HG02943 (cell line): Measurements from ENCODE around the gene PHACTR2.

Experiments
- ATAC-seq: cut with Tn5 transposase; IDR thresholded peaks from one replicate; pipeline ENCODE4 v1.9.1; 2021; ENCODE audit warnings: mild to moderate bottlenecking, low read depth, moderate library complexity; ENCODE audit not compliant: unreplicated experiment

PHACTR2 gene

DNA sequence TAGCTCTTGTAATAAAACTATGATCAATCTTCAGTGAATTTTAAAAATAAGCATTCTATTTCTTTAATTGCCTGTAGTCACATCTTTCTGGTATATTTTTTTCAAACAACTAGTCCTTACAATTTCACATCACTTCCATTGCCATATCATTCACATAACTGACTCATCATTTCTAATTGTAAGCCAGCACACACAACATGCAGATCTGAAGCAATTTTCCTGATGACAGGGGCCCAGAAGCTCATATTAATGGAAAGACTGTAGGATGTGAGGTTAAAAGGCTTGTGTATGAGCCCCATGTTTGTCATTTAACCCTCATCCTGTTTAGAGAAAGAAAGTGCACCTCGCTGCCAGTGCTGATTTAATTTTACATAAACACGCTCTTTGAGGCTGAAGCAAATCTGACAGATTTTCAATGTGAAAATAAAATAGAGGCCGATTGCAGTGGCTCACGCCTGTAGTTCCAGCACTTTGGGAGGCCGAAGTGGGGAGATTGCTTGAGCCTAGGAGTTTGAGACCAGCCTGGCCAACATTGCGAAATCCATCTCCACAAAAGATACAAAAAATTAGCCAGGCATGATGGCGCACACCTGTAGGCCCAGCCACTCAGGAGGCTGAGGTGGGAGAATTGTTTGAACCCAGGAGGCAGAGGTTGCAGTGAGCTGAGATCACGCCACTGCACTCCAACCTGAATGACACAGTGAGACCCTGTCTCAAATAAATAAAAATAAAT, 125.2 kb downstream of the PHACTR2 start:
- ATAC-seq, result no peak

DNA sequence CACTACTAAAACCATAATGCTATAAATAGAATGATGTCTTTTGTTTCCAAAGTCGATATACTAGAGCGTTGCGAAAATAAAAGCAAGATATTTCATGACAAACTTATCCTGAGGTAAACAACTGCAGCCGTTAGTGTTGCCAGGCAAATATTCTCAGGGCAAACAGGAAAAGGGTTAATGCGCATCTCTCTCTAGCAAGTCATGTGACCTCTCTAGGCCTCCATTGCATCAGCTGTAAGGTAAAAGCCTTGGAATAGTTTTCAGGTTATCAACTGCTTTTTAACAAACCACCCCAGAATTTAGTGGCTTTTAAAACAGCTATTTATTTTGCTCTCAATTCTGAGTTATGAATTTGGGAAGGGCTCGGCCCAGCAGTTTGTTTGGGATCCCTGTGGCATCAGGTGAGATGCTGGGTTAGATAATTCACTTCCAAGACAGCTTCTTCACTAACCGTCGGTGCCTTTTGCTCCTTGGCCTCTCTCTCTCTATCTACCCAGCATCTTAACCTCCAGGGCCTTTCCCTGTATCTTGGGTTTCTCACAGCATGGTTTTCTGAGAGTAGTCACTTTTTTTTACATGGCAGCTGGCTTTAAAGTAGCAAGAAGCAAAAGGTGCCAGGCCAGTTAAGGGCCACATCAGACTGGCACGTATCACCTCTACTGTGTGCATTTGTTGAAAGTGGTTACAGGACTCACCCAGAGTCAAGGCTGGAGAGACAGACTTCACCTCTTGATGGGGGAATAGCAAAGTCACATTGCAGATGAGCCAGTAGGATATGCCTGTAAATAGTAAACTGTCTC, 126.2 kb downstream of the PHACTR2 start:
- no peak for ATAC-seq

DNA sequence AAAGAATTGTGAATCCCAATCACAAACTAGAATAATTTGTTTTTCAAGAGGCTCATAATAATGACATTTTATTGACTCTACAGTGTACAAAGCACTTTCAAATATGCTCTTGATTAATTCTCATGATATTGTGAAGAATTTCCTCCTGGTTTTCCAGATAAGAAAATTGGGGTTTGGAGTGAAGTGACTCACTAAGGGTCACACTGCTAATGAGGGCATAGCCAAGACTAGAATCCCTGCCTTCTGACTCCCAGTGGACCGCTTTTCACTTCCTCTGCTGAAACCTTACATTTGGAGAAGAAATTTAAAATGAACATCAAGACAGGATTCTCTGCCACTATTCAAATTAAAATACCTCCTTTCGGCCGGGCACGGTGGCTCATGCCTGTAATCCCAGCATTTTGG, 127.1 kb downstream of the PHACTR2 start:
- no peak for ATAC-seq

DNA sequence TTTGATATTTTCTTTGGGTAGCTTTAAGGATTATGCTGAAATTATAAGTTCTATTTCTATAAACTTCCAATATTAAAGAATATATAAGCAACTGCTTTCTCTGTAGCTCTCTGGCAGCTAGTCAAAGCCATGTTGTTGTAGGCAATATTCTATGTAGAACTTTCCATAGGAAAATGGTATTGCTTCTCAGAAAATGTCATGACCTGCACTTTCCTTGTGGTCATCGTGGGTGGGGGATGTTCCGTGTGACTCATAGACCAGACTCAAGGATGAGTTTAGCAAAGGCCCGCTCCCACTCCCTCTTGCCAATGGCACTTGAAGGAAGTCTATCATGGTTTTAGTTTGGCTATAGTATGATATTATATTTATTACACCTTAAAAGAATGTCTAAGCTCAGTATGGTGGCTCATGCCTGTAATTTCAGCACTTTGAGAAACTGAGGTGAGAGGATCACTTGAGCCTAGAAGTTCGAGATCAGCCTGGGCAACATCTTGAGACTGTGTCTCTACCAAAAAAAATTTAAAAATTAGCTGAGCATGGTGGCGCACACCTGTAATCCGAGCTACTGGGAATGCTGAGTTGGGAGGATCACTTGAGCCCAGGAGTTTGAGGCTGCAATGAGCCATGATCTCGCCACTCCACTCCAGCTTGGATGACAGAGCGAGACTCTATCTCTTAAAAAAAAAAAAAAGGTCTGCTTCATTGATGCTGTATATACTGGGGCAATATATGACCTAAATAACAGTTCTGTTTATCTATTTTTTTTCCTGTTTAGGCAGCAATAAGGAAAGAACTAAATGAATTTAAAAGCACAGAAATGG, 128.7 kb downstream of the PHACTR2 start:
- ATAC-seq, result no peak

DNA sequence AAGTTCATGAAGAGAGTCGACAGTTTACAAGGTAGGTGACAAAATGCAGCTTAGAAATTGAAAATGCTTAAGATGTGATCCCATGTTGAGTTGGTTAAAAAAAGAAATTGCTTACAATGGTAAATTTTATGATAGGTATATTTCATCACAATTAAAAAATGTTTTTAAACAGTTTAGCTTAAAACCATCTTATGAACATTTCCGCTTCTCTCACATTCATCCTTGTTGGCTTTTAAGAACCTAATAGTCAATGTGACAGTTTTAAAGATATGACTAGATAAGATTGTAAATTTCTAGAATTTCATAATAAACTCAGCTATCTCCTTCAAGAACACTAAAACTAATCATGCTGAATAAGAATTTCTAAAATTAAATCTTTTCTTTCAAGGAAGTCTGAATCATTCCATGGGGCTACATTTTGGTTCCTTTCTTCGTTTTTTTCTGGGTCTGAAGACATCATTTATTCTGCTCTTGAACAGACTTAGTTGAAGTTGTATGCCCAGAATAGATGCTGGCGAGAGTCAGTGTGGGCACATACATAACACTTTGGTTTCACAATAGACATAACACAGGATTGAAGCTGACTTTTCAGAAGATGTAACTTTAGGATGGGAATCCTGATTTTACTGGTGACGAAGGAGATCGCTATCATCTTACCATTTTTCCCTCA, 129.5 kb downstream of the PHACTR2 start:
- ATAC-seq, result no peak

DNA sequence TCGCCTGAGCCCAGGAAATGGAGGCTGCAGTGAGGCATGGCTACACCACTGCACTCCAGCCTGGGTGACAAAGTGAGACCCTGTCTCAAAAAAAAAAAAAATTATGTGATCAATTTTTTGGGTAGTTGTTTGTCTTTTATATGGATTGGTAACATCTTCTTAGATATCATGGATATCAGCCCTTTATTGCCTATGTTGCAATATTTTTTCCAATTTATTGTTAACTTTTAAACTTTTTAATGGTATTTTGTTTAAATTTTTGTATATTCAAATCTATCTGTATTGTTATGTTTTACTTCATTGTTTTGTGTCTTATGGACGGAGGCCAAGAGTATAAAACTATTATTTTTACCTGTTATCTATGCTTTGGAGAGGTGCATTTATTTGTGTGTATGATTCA, 133.0 kb downstream of the PHACTR2 start:
- ATAC-seq, result no peak

DNA sequence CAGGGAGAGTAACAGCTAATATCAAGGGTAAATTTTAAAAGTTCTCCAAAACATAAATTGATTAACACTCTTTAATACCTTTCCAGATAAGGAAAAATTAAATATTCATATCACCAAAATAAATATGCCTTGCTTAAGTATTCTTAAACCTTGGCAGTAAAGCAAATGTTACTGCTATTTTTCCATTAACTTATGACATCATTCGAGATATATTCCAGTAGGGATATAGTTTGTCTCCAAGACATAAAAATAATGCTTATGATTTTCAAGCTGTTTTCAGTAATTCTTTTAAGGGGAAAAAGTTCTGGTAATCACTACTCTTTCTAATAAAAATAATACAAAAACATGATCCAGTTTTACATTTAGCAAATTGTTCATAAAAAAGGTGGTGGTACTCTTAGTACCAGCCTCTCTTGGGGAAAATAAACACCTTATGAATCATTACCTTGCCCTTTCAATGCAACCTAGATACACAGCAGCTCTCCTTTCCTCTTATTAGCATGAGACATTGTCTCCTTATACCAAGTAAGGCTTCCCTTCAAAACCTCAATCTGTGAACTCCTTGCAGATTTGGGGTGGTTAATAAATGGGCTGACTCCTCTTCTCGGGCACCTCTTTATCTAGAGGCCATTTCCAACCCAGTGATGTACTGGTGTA, 133.9 kb downstream of the PHACTR2 start:
- ATAC-seq, result no peak

DNA sequence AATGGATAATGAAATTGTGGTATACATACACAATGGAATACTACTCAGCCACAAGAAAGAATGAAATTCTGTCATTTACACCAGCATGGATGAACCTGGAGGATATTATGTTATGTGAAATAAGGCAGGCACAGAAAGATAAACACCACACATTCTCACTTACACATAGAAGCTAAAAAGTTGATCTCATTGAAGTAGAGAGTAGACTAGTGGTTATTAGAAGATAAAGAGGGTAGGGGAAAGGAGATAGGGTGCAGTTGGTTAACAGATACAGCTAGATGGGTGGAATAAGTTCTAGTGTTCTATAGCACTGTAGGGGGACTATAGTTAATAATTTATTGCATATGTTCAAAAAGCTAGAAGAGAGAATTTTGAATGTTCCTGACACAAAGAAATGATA, 139.9 kb downstream of the PHACTR2 start:
- no peak for ATAC-seq

DNA sequence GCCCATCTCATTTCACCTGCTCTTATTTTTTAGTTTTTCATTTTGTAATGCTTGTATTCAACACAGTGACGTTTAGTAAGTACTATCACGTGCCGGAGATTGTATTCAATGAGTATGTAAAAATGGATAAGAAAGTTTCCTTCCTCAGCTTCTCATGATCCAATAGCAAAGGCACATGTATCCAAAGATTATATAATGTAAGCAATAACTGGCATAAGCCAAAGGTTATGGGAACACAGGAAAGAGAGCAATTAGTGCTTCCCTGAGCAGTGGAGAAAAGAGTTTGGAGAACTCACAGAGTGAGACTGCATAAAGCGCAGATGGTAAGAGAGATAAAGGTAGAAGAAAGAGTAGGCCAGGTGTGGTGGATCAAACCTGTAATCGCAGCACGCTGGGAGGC, 143.6 kb downstream of the PHACTR2 start:
- no peak for ATAC-seq

DNA sequence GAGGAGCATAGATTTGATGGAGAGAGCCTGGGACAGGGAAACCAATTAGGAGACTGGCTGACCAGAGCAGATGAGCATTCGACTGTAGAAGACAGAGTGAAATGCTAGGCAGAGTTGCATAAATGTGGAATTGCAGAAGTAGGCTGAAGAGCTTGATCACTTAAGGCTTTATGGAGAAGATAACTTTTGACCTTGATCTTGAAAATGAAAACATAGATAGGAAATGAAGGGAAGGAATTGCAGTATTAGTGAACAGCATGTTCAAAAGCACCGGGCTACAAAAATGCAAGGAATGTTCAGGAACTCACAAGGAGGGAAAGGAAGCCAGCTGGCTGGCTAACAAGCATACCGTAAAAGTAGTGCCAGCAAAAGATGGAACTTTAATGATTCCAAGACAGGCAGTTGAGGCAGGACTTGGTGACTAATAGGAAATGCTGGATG, 144.8 kb downstream of the PHACTR2 start:
- no peak for ATAC-seq

DNA sequence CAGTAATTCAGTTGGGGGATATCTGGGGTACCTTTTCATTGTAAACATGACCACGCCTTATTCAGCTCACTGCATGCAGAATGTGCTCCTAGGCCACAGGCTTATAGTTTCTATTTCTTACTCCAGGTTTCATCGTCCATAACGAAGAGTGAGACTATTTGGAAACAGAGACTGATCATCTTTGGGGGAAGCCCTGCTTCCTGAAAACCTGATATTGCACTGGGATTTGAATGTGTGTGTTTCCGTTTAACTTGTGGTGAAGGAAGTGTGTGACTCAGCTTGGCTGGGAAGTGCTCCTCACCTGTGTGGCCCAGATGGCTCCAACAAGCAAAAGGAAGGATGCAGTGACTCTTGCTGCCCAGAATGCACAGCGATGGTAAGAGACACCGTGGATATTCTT, 145.8 kb downstream of the PHACTR2 start:
- no peak for ATAC-seq

DNA sequence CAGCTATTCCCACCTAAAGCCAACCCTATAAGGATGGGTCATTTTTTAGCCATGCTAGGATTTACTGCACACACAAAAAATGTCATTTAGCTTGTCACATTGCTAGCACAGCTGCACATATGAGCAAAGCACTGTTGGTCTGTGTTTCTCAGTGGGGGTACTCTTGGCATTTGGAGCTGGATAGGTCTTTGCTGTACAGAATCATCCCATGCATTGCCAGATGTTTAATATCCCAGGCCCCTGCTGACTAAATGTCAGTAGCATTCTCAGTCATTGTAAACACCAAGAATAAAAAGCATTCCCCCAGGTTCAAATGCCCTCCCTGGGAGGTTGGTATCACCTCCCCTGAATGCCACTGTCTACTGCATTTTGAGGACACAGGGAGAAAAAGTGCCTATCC, 150.8 kb downstream of the PHACTR2 start:
- ATAC-seq, result no peak

DNA sequence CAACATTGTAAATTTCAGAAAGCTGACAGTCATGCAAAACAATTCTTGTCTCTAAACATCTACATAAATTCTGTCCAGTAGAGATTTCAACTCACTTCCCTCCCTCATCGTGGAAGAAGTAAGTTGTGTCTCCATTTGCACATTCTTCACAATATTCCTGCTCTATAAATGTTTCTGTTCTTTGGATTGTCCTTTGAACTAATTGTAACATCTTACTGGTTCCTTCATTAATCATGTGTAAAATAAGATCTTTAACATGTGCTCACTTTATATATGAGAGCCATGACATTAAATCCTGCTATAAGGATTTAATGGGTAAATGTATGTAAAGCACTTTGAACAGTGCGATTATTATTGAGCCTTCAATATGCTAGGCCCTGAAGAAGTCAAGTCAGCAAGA, 158.4 kb downstream of the PHACTR2 start:
- no peak for ATAC-seq

DNA sequence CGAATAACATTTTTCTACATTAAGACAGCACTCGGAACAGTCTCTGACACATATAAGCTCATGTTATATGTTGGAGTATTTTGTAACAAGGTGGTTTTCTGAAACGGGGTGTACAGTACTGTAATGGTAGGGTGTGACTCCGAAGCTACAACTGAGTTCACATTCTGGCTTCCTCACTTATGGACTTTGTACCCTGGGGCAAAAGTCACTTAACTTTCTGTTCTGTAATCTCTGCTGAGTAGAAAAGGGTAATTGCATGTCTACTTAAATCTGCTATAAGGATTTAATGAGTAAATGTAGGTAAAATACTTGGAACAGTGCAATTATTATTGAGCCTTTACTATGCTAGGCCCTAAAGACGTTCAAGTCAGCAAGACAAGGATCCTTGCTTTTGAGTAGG, 160.6 kb downstream of the PHACTR2 start:
- ATAC-seq, result no peak

DNA sequence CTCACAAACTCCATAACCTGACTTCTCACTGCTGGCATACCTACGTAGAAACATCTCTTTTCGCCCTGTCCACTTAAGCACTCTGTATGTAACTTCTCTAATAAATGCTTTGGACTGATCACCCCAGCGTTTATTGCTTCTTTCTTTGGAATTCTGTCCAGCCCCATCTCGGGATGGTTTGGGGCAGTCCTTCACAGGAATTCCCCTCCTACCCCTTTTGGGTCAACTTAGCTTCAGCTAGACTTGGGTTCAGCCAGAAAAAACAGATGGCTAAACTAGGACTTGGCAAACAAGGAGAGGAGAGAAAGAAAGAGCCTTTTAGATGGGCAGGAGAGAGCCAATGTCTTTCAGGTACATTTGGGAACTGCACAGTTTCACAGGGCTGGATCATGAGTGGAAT, 161.4 kb downstream of the PHACTR2 start:
- no peak for ATAC-seq

DNA sequence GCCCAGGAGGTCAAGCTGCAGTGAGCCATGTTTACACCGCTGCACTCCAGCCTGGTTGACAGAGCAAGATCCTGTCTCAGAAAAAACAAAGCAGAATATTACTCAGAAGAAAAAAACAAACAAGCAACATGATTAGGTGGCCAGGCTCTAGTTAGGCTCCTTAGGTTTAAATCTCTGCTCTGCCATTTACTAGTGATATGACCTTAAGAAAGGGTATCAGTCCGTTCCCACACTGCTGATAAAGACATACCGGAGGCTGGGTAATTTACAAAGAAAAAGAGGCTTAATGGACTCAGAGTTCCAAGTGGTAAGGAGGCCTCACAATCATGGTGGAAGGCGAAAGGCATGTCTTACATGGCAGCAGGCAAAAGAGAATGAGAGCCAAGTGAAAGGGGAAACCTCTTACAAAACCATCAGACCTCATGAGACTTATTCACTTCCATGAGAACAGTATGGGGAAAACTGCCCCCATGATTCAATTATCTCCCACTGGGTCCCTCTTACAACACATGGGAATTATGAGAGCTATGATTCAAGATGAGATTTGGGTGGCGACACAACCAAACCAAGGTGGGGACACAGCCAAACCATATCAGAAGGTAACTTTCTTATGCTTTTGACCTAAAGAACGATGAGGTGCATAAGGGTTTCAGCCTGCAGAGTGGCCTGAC, 163.0 kb downstream of the PHACTR2 start:
- no peak for ATAC-seq

DNA sequence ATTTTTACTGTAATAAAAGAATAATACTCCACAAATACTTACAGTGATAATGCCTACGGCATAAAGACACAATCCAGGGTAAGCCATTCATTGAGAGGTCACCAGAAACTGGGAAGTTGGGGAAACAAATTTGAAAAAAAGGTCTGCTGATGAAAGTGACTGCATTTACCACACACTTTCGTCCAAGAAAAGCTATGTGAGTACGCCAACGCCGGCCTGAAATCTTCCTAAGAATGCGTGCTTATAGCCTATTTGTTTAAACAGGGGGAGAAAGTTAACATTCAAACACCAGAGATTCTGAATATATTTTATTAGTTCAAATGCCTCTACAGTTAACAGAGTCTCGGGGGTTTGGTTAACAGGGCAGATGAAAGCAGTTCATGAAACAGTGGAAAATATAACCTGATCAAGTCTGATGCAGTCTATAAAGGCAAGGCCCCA, 164.7 kb downstream of the PHACTR2 start:
- no peak for ATAC-seq

DNA sequence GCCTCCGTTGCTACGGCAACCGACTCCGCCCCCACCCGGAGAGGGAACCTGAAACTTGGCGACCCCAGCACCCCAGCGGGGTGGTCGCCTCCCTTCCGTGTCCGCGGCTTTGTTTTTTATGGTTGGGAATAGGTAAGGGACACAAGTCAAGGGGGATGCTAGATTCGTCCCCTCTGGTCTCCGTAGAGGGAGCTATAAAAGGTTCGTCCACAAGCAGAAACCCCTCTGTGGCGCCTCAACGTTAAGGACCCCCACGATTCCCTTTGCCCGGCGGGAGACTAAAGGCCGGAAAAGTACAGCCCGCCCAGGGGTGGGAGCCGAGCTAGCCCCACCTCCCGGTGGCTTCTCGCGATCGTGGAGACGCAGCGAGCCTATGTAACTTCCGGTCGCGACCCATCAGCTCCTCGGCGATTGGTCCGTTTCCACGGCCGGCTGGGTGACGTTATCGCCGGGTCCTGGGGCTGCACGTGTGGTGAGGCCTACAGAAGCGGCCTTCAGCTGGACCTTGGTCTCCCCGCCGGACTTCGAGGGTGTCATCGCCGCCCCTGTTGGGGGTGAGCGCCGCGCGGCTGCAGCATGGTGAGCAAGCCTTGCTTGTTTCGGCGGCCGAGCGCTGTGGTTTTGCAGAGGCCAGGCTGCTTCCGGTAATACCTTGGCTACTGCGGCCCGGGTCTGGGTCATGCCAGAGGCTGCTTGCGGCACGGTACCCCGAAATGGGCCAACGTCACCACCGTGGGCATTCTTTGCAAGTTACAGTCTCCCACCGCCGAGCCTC, 165.3 kb downstream of the PHACTR2 start, which contains the start of gene LTV1:
Gene LTV1 (plus strand): TSS at position 437 of the 775 bp plus-strand sequence. CDS start 140 bp downstream, at position 577.
- ATAC-seq, result peak; percentile 99

DNA sequence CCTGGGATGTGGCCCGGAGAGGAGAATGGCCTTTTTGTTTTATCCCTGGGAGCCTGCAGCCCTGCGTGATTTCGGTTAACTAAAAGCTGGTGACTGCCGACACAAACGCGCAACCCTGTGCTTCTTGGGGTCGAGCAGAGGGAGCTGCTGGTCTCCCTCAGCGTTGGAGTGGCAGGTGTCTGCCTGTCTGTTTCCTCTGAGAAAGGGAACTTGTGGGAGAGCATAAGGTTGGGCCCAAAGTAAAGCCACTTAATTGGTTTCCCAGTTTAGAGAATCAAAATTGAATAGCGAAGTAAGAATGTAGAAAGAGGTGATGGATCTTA, 165.9 kb downstream of the PHACTR2 start:
- ATAC-seq, result peak; percentile 10
